Progenitor cell of endocrine pancreas (in vitro differentiated cells): ENCODE data around the gene TMEM132D. TPM values are rescaled to one million over a fixed set of nuclear protein-coding genes. Genes with fewer than 3 reads are reported as not detected.

Source experiments
- DNase-seq: peaks from one replicate; pipeline ENCODE4 v3.0.0; 2021; ENCODE audit warnings: low spot score; ENCODE audit not compliant: unreplicated experiment
- H3K27ac Mint-ChIP-seq: 2 replicates; pipeline ENCODE4 v1.8.0; 2021; ENCODE audit warnings: mild to moderate bottlenecking, moderate library complexity, mixed read lengths
- H3K27me3 Mint-ChIP-seq: 2 replicates; pipeline ENCODE4 v1.8.0; 2021; ENCODE audit warnings: mixed read lengths
- H3K36me3 Mint-ChIP-seq: 2 replicates; pipeline ENCODE4 v1.8.0; 2022; ENCODE audit warnings: mixed read lengths; ENCODE audit not compliant: insufficient read depth
- H3K4me1 Mint-ChIP-seq: 2 replicates; pipeline ENCODE4 v1.8.0; 2021; ENCODE audit warnings: low read depth, mixed read lengths
- H3K4me3 Mint-ChIP-seq: 2 replicates; pipeline ENCODE4 v1.8.0; 2021; ENCODE audit warnings: low read depth, mild to moderate bottlenecking, moderate library complexity, mixed read lengths
- H3K9me3 Mint-ChIP-seq: 2 replicates; pipeline ENCODE4 v1.8.0; 2021; ENCODE audit warnings: low read depth, mixed read lengths
- total RNA-seq: library from RNA; stranded (reverse); gene quantifications from 2 replicates; pipeline ENCODE4 v1.2.1, GENCODE V29; 2021
- TF ChIP-seq, protein P1 (sequence below): fragments of 200-600 bp; sonication (generic); IDR thresholded peaks from one replicate; pipeline ENCODE4 v1.5.0; 2021; ENCODE audit warnings: antibody characterized with exemption, mild to moderate bottlenecking; ENCODE audit not compliant: unreplicated experiment

The TMEM132D gene
- total RNA-seq, 1 donor from 2014 or later = 0.46 TPM

DNA sequence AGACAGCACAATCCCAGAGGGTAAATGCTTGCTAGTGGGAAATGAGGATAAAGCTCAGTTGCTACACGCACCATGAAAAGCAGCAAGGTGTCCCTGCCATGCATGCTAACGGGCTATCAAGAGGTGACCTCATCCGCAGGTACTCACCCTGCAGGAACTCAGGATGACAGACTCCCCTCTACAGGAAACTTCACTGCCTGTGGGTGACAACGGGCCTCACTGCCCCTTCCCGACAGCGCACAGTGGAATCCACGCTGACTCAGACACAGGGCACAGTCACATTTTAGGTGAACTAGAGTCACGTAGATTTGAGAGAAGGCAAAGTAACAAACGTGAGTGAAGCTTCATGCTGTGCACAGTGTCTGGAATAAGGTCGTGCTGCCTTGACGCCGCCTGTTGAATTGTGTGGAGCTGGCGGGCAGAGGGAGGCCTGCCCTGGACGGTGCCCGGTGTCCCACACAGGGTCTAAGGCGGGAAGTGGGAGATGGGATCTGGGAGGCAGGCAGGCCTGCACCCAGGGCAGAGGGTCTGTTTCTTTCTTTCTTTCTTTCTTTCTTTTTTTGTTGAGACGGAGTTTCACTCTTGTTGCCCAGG, 331.8 kb downstream of the TMEM132D start:
- H3K27me3 Mint-ChIP-seq = peaks cover 33% of the 10 kb centered on the region
- DNase-seq = no peak

GRCh38 chr12:129570796-129571400, 332.9 kb downstream of the TMEM132D start:
- Mint-ChIP-seq H3K9me3 (peaks cover 4% of the 10 kb centered on the region), H3K27me3 (peaks cover 33% of the 10 kb centered on the region), H3K4me1 (no peaks in the 10 kb centered on the region), H3K4me3 (no peak overlapping the region), H3K27ac (no peak overlapping the region), H3K36me3 (no peaks in the 10 kb centered on the region)
- no peak for DNase-seq
- TF ChIP-seq, protein P1, sequence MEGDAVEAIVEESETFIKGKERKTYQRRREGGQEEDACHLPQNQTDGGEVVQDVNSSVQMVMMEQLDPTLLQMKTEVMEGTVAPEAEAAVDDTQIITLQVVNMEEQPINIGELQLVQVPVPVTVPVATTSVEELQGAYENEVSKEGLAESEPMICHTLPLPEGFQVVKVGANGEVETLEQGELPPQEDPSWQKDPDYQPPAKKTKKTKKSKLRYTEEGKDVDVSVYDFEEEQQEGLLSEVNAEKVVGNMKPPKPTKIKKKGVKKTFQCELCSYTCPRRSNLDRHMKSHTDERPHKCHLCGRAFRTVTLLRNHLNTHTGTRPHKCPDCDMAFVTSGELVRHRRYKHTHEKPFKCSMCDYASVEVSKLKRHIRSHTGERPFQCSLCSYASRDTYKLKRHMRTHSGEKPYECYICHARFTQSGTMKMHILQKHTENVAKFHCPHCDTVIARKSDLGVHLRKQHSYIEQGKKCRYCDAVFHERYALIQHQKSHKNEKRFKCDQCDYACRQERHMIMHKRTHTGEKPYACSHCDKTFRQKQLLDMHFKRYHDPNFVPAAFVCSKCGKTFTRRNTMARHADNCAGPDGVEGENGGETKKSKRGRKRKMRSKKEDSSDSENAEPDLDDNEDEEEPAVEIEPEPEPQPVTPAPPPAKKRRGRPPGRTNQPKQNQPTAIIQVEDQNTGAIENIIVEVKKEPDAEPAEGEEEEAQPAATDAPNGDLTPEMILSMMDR = no peak

More for the DNA sequence above, 331.8 kb downstream of the TMEM132D start:
- Mint-ChIP-seq H3K4me3 (no peak overlapping the region), H3K36me3 (no peaks in the 10 kb centered on the region), H3K9me3 (peaks cover under 1% of the 10 kb centered on the region), H3K27ac (no peak overlapping the region), H3K4me1 (no peaks in the 10 kb centered on the region)
- TF ChIP-seq, protein P1 = no peak

- H3K27me3 Mint-ChIP-seq = peaks cover 24% of the 10 kb centered on the region
- H3K4me1 Mint-ChIP-seq = no peaks in the 10 kb centered on the region
- H3K36me3 Mint-ChIP-seq = no peaks in the 10 kb centered on the region
- H3K9me3 Mint-ChIP-seq = peaks cover 4% of the 10 kb centered on the region
- H3K4me3 Mint-ChIP-seq = no peak overlapping the region
- TF ChIP-seq, protein P1 = no peak
- no peak for DNase-seq
- no peak overlapping the region for H3K27ac Mint-ChIP-seq
These were observed 337.0 kb downstream of the TMEM132D start for GRCh38 chr12:129566800-129567199.

DNA sequence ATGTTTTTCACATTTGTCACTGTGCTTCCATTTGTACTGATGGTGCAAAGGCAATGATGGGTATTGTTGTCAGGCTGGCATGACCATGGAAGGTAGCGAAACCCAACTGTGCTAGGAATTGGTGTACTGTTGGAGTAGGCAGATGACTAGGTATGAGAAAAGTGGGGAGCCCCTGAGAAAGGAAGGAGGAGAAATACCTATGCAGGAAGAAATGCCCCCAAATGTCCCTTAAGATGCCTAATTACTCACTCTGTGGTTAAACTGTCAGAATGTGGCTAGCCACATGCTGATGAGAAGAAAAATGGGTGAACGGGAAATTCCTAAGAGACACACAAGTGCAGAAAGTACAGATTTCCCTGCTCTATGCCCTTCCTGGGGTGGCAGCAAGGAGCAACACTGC, 339.1 kb downstream of the TMEM132D start:
- H3K4me1 Mint-ChIP-seq = no peaks in the 10 kb centered on the region
- H3K4me3 Mint-ChIP-seq = no peak overlapping the region
- peaks cover 4% of the 10 kb centered on the region for H3K9me3 Mint-ChIP-seq
- peaks cover 18% of the 10 kb centered on the region for H3K27me3 Mint-ChIP-seq
- H3K36me3 Mint-ChIP-seq = no peaks in the 10 kb centered on the region
- H3K27ac Mint-ChIP-seq = no peak overlapping the region
- no peak for DNase-seq
- TF ChIP-seq, protein P1 = no peak

DNA sequence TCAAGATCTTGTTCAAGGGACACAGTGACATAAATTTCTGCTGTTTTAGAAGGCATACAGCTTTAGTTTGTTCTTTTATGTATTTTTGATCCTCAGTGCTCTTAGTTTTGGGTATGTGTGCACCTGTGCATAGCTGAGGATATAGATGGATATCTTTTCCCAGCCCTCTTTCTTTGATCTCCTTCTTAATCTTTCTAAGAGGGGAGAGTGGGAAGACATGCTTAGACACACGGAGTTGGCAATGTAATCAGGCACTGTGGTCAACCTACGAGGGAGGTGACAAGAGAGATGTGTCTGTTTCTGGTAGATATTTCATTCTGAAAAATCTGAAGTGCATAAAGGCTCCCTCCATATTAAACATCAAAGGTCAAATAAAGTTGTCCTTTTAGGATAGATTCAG, 340.6 kb downstream of the TMEM132D start:
- Mint-ChIP-seq H3K27me3 (peaks cover 14% of the 10 kb centered on the region), H3K4me1 (no peaks in the 10 kb centered on the region), H3K4me3 (no peak overlapping the region), H3K36me3 (no peaks in the 10 kb centered on the region), H3K27ac (no peak overlapping the region), H3K9me3 (peaks cover 4% of the 10 kb centered on the region)
- no peak for DNase-seq
- TF ChIP-seq, protein P1 = no peak
